Activated CD8-positive, alpha-beta memory T cell treated with anti-CD3 and anti-CD28 coated beads for 4 hours (primary cell): ENCODE data around the gene DHCR7.
A peak's percentile ranks its signal among the peaks of the same experiment; 100 is the strongest.

ENCODE experiments used
- DNase-seq, 2 donors: peaks; one replicate each; pipeline ENCODE4 v3.0.0-alpha.2; 2020; ENCODE audit warnings: low read depth in 2 of 2

DHCR7 gene, protein sequence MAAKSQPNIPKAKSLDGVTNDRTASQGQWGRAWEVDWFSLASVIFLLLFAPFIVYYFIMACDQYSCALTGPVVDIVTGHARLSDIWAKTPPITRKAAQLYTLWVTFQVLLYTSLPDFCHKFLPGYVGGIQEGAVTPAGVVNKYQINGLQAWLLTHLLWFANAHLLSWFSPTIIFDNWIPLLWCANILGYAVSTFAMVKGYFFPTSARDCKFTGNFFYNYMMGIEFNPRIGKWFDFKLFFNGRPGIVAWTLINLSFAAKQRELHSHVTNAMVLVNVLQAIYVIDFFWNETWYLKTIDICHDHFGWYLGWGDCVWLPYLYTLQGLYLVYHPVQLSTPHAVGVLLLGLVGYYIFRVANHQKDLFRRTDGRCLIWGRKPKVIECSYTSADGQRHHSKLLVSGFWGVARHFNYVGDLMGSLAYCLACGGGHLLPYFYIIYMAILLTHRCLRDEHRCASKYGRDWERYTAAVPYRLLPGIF

DNA sequence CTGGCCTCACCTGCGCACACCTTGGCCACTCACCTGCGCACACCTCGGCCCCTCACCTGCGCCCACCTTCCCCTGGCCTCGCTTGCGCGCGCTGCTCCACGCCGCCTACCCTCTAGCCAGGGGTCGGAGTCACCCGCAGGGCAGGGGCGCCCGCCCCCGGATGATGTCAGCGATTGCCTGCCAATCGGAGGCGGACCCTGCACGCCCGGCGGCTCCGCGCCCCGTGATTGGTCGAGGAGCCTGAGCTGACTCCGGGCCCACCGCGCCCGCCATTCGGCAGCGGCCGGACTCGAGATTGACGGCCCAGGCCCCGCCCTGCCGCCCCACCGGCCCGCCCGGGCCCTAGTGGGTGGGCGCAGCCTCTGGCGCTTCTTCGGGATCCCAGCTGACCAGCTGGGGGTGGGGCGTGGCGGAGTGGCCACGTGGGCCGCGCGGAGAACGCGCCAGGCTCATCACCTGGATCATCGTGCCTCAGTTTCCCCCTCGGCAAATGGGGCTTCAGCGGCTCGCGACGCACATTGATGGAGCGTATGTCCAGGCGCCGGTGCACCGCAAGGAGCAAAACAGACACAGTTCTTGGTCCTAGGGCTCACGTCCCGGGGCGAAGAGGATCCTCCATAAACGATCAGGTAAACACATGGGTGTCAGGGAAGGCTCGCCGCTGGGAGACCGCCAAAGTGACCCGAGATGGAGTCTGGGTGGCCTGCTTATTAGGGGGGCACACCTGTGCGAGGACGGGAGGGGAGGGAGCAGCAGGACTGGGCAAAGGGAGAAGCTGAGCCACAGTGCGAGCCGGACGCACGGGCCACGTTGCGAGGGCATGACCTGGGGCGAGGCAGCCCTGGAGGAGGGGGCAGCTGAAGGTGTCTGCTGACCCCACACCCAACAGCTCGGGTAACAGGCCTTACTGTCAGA, at the start of gene DHCR7:
DHCR7 (minus strand) TSS at position 137 of the 915 bp plus-strand sequence. CDS start 3,441 bp downstream, outside the sequence.
- peak; percentile 88 to 89 for DNase-seq

DNA sequence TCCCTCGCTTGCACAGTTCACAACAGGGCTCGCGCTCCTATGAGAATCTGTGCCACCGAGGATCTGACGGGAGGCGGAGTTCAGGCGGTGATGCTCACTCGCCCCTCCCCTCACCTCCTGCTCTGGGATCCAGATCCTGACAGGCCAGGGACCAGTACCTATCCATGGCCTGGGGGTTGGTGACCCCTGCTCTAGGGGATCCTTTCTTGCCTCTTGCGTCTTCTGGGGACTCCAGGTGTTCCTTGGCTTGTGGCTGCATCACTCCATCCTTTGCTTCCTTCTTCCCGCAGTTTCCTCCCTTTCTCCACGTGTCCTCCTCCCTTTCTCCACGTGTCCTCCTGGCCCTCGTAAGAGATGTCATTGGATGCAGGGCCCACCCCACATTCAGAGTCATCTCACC, 48.2 kb upstream of the DHCR7 start:
- no peak for DNase-seq

DNA sequence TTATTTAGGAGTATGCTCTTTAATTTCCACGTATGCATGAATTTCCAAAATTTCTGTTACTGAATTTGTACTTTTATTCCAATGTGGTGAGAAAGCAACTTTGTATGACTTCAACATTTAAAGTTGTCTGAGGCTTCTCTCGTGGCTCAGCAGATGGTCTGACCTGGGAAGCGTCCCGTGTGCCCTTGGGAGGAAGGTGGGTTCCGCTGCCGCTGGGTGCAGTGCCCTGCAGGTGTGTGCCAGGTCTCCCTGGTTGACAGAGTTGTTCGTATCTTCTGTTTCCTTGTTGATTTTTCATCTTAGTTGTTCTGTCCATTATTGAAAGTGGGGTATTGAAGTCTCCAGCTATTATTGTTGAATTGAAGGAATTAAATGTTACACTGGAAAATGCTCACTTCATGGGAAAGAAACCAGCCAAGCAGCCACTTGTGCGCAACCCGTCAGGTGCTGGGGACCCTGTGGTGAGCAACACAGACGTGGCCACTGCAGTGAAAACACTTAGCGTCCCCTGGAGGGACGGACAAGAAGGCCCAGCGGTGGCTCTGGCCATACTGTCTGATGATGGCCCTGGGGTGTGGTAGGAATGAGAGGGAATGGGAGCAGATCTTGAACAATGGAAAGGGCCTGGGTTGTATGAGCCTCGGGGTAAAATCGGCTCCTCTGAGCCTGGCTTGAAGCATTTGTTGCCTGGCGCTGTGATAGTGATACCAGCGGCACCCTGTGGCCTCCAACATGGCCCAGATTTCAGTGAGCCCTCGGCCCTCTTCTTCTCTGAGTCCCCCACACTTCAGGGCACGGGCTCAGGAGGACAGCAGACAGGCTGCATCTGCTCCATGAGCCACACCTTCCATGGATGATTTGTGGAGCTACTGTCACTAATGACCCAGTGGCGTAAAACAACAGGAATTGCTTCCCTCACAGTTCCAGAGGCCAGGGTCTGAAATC, 47.4 kb upstream of the DHCR7 start:
- no peak for DNase-seq

DNA sequence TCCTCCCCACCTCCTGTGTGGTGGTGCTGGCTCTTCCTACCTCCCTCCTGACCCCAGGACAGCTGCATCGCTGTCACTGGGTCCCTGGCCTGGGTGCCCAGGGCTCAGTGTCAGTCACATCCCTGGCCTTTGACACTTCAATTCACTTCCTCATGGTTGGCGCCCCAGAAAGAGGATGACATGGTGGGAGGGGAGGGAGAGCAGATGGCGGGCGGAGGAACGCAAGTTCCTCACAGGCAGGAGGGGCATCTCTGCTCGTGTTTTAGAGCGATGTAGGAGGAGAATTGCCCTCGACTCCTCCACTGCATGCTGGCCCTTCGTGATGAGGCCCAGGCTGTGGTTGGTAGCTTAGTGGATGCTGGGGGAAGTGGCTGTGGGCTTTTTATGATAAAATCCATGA, 43.7 kb upstream of the DHCR7 start:
- DNase-seq = no peak

DNA sequence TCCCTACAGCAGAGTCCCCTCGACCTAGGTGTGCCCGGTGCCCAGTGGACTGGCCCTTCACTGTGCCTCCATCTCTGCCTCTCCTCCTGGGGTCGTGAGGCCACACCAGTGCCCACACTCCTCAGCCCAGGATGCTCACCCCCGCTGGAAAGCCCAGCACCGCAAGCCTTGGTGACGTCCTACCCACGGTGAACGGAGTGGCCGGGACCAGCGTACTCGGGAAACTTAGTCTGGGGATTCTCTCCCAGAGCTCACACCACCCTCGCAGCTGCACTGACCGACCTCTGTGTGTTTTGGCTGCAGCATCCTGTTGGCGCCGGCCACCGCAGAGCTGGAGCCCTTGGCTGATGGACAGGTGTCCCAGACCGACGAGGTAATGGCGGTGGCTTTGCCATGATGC, 43.3 kb upstream of the DHCR7 start:
- no peak for DNase-seq

DNA sequence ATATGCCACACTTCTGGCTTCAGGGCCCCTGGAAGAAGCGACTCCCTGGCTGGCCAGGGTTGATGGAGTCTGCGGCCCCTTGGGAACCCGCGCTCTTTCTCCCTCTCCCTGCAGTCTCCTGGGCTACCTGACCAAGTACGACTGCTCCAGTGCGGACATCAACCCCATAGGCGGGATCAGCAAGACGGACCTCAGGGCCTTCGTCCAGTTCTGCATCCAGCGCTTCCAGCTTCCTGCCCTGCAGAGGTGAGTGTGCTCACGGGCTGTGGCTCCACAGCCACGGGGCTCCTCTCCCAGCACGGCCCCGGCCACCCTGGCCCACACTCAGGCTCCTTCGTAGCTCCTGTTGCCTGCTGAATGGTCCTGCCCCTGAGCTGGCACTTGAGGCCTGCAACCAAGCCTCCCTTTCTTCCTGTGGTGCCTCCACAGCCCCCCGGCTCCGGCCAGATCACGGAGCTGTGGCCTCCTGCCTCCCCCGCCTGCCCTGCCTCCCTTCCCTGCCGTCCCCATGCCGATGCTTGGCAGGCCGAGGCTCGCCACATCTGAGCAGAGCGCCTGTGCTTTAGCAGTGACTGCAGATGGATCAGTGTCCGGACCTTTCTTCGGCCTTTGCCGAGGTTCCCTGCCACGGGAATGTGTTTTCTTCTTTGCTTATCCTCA, 42.7 kb upstream of the DHCR7 start:
- no peak for DNase-seq

DNA sequence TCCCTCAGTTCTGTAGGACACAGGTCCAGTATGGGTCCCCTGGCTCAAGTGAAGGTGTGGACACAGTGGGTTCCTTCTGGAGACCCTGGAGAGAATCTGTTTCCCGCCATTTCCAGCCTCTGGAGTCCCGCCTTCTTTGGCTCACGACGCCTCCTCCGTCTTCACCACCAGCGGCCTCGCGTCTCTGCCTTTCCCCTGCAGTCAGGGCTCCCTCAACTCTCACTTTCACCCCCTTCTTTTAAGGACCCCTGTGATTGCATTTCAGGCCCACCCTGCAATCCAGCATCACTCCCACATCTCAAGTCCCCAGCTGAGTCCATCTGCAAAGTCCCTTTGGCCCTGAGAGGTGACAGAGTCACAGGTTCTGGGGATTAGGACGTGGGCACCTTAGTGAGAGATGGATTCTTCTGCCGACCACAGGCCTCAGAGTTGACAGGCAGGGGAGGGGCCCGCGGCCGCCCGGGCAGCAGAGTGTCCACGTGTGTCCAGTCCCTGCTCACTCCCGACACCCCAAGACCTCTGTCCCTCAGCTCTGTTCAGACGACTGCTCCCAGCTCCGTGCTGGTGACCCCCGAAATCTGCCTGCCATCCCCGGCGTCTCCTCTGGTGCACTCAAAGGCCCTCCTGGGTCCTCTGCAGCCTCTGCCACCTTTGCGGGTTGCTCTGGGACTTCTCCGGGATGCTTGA, 42.0 kb upstream of the DHCR7 start:
- no peak for DNase-seq

DNA sequence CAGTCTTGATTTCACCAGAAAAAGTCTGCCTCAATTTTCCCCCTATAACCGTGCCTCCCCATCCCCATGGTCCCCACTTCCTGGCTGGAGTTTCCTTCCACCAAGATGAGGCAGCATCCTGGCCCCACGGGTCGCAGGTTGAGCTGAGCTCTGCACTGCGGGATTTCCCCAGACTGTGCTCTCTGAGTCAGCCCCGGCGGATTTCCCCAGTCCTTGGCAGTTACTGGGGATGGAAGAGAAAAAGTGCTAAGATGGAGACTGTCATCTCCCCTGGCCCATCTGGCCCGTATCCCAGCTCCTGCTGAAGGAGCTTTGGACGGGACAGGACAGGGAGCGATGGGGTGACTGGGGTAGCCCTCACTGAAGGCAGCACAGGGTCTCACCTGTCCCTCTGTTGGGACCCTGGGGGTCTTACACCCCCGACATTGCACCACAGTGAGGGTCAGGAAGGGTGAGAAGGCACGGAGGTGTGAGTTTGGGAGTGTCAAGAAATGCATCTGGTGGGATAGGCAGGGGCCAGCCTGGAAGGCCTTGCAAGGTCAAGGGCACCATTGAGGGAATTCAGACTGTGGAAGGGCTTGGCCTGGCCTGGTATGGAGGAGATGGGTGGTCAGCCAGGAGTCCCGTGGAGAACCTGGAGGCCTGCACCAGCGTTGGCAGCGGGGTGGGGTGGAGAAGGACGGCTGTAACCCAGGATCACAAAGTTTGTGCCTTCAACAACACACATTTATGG, 41.3 kb upstream of the DHCR7 start:
- DNase-seq = no peak

DNA sequence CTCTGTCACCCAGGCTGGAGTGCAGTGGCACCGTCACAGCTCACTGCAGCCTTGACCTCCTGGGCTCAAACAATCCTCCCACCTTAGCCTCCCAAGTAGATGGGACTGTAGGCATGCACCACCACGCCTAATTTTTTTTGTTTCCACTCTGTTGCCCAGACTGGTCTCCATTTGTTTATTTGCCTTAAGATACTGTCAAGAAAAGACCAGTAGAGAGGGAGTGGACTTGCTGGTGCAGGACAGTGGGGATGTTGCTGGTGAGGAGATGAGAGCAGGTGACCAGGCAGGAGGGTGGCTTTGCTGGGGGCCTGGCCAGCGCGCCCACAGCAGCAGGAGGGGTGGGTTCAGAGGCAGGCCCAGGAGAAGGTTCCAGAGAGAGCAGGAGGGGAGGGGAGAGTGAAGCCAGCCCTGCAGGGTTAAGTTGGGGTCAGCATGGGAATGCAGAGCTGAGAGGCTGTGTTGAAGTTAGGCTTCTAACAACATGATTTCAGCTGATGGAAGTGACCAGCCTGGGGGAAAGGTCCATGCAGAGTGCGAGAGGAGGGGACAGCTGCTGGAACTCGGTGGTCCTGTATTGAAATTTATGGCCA, 40.6 kb upstream of the DHCR7 start:
- no peak for DNase-seq

DNA sequence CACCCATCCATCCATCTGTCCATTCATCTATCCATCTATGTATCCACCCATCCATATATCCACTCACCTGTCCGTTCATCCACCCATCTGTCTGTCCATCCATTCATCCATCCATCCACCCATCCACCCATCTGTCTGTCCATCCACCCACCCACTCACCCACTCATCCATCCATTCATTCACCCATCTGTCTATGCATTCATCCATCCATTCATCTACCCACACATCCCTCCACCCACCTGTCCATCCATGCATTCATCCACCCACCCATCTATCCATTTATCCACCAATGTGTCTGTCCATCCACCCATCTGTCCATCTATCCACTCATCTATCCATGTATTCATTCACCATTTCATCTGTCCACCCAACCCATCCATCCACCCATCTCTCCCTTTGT, 38.1 kb upstream of the DHCR7 start:
- no peak for DNase-seq

DNA sequence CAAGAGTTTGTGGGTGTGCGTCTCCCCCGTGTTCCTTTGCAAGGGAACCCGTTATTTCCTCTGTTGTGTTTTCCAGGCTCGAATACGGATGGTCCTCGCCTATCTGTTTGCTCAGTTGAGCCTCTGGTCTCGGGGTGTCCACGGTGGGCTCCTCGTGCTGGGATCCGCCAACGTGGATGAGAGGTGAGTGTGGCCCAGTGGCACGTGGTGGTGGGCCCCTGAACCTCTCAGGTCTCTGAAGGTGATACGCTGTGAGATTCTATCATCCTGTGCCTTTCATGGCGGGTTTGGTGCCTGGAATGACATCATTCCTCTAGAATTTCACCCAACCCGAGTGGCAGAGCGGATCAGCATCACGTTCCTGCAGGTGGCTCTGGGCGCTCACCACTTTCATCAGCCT, 37.3 kb upstream of the DHCR7 start:
- no peak for DNase-seq

DNA sequence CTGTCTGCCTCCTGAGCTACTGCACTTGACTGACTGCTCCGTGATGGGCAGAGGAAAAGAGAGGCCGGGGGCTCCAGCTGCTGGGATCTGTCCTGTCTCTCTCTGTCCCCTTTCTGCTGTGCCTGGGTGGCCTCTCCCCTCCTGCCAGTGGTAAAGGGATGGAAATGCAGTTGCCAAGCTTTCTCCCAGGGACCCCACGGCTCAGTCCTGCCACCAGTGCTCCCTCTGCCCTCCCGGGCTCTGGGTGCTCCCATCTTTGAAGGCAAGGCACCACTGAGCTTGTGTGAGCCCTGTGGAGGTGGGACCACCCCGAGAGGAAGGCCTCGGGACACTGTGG, 36.8 kb upstream of the DHCR7 start:
- DNase-seq = no peak

DNA sequence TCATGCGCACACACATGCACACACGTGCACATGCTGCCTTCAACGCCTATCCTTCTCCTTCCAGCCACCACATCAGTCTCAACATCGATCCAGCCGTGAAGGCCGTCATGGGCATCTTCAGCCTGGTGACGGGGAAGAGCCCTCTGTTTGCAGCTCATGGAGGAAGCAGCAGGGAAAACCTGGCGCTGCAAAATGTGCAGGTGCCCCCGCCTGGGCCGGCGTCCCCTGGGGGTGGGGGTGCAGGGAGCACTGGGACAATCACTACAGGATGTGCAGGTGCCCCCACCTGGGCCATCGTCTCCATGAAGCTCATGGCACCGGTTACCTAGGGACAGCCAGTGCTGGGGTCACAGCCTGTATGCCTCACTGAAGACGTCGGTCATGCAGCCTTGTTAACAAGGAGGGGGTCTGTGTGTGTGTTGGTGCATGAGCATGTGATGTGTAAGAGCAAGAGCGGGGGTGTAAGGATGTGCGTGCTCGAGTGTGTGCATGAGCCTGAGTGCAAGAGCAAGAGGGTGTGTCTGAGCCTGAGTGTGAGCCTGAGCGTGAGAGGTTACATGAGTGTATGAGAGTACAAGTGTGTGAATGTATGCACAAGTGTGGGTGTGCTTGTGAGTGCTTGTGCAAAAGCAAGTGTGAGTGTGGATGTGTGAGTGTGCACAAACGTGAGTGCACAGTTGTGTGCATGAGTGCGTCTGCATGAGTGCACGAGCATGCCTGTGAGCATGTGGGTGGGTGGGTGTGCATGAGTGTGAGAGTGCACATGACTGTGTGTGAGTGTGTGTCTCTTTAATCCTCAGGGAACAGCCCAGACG, 36.3 kb upstream of the DHCR7 start:
- no peak for DNase-seq

DNA sequence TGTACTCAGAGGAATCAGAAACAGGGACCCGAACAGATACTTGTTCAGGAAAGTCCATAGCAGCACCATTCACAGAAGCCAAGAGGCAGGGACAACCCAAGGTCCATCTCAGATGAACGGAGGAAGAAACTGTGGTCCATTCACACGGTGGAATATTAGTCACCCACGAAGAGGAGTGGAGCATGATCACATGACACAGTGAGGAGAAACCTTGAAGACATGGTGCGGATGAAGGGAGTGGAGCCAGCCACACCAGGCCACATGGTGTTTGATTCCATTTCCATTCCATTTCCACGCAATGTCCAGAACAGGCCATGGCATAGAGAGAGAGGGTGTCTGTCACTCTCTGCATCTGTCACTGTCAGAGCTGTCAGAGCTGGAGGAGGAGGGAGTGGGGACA, 35.5 kb upstream of the DHCR7 start:
- no peak for DNase-seq

DNA sequence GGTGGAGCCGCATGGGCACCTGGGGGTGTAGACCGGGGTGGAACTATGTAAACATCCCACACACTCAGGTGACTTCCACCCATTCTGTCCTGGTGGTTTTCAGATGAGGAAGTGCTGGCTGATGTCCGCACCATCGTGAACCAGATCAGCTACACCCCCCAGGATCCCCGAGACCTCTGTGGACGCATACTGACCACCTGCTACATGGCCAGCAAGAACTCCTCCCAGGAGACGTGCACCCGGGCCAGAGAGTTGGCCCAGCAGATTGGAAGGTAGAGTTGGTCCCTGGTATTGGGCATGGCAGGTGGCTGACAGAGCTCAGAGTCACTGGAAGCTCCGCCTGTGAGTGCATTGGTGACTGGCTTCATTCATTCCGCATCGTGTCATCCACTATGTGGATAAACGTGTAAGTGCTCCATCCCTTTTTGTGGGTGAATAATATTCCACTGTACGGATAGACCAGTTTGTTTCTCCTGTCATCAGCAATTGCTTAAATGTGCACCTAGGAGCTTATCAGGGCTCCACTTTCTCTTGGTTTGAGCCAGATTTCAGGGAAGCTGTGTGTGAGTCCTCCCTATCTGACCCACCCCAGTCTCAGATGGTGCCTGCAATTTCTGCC, 34.7 kb upstream of the DHCR7 start:
- no peak for DNase-seq

DNA sequence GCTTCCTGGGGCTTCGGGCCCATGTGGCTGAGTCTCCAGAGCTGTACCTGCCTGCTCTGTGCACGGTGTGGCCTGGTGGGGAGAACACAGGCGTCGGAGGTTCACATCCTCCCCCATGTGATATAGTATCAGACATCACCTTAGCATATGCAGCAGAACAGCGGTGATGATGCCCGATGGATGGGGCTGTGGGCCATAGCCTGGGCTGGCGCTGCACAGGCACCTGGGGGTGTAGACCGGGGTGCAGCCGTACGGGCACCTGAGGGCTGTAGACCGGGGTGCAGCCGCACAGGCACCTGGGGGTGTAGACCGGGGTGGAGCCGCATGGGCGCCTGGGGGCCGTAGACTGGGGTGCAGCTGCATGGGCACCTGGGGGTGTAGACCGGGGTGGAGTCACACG, 34.0 kb upstream of the DHCR7 start:
- DNase-seq = no peak

DNA sequence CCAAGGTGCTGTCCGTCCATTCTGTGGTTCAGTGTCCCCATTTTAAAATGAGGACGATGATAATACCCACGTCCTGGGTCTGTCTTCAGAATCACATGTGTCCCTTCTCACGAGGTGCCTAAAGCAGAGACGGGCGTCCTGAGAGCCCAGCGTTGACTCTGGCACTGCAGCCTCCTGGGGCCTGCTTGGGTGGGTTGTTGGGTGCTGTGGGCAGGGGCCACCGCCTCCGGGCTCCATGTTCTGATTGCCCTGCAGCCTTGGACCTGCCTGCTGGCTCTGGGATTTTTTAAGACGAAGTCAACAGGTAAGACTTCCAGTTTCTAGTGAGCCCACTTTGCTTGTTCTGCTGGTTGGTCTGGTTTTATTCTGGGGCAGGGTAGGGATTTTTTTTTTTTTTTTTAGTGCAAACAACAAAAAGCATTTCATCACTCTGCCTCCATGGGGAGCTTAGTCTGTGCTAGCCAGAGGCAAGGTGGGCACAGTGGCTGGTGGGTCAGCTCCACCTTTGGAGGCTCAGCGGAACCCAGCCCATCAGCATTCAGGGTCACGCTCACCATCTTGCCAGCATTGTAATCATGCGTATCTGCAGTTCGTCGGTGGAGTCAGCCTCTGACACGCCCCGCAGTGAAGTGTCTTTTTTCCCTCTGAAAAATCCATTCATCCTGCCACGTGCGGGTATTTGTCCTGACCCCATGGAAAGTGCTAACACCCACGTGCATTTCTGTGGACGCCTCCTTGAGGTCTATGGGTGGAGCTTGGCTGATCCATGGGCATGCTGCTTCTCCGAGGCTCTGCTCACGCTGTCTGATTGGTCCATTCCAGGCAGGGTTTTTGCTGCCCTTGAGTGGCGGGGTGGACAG, 33.1 kb upstream of the DHCR7 start:
- no peak for DNase-seq
